HG02885 (cell line): ENCODE measurements around the gene MTRR.

ENCODE experiments used
- ATAC-seq: cut with Tn5 transposase; IDR thresholded peaks from one replicate; pipeline ENCODE4 v1.9.1; 2021; ENCODE audit warnings: mild to moderate bottlenecking; ENCODE audit not compliant: unreplicated experiment, poor library complexity

Gene MTRR

GRCh38 chr5:7855611-7856010 lies 13.3 kb upstream of the MTRR start:
- ATAC-seq: no peak

GRCh38 chr5:7856855-7857254 lies 12.1 kb upstream of the MTRR start:
- peak; percentile 57 for ATAC-seq

GRCh38 chr5:7857361-7857760 lies 11.6 kb upstream of the MTRR start:
- ATAC-seq: no peak

GRCh38 chr5:7857926-7858632 lies 10.9 kb upstream of the MTRR start:
- ATAC-seq: peak; percentile 53

GRCh38 chr5:7866196-7866595 lies 2.8 kb upstream of the MTRR start:
- ATAC-seq: no peak

GRCh38 chr5:7867260-7867659 lies 1.7 kb upstream of the MTRR start:
- ATAC-seq: no peak

GRCh38 chr5:7868427-7868772 lies 548 bp upstream of the MTRR start:
- no peak for ATAC-seq

- ATAC-seq: peak; percentile 27
Observed at GRCh38 chr5:7869474-7870136, 657 bp downstream of the MTRR start.

- ATAC-seq: peak; percentile 29
Observed at GRCh38 chr5:7871653-7872052, 2.7 kb downstream of the MTRR start.

GRCh38 chr5:7872517-7873130 lies 3.7 kb downstream of the MTRR start:
- no peak for ATAC-seq

- peak; percentile 18 for ATAC-seq
Observed at GRCh38 chr5:7873216-7873615, 4.3 kb downstream of the MTRR start.

- no peak for ATAC-seq
Observed at GRCh38 chr5:7874639-7875038, 5.7 kb downstream of the MTRR start.

GRCh38 chr5:7875151-7875550 lies 6.2 kb downstream of the MTRR start:
- ATAC-seq: no peak

- ATAC-seq: peak; percentile 67
Observed at GRCh38 chr5:7876867-7877266, 7.9 kb downstream of the MTRR start.

- ATAC-seq: no peak
Observed at GRCh38 chr5:7877851-7878250, 8.9 kb downstream of the MTRR start.

- ATAC-seq: peak; percentile 94
Observed at GRCh38 chr5:7878381-7878873, 9.5 kb downstream of the MTRR start.

GRCh38 chr5:7881091-7881490 lies 12.1 kb downstream of the MTRR start:
- ATAC-seq: no peak

- ATAC-seq: no peak
Observed at GRCh38 chr5:7881816-7882215, 12.9 kb downstream of the MTRR start.

GRCh38 chr5:7882926-7883325 lies 14.0 kb downstream of the MTRR start:
- ATAC-seq: no peak

- no peak for ATAC-seq
Observed at GRCh38 chr5:7884491-7885267, 15.7 kb downstream of the MTRR start.
